Stimulated activated CD8-positive, alpha-beta memory T cell treated with anti-CD3 and anti-CD28 coated beads, Interleukin-15, amount 100 ng/mL, for 48 hours (primary cell): ENCODE measurements around the gene BCR.

ENCODE experiments used
- DNase-seq, 2 donors: peaks; one replicate each; pipeline ENCODE4 v3.0.0-alpha.2; 2020; ENCODE audit warnings: low read depth in 2 of 2

The BCR gene

GRCh38 chr22:23216461-23217170 lies 36.3 kb downstream of the BCR start:
- peak; percentile 34 to 42 for DNase-seq

- DNase-seq: no peak
Observed at GRCh38 chr22:23217171-23218052, 37.1 kb downstream of the BCR start.

- DNase-seq: no peak
Observed at GRCh38 chr22:23218053-23218866, 38.0 kb downstream of the BCR start.

- no peak for DNase-seq
Observed at GRCh38 chr22:23218867-23219251, 38.5 kb downstream of the BCR start.

- DNase-seq: no peak
Observed at GRCh38 chr22:23219317-23219716, 39.0 kb downstream of the BCR start.

- DNase-seq: peak; percentile 62 to 65
Observed at GRCh38 chr22:23219822-23220484, 39.6 kb downstream of the BCR start.

GRCh38 chr22:23220485-23221350 lies 40.4 kb downstream of the BCR start:
- DNase-seq: no peak

- no peak for DNase-seq
Observed at GRCh38 chr22:23221351-23221804, 41.1 kb downstream of the BCR start.

- DNase-seq: no peak
Observed at GRCh38 chr22:23222033-23222792, 41.9 kb downstream of the BCR start.

- no peak for DNase-seq
Observed at GRCh38 chr22:23222793-23223568, 42.7 kb downstream of the BCR start.

- no peak for DNase-seq
Observed at GRCh38 chr22:23223569-23224317, 43.4 kb downstream of the BCR start.

- no peak for DNase-seq
Observed at GRCh38 chr22:23224846-23225245, 44.5 kb downstream of the BCR start.

- no peak for DNase-seq
Observed at GRCh38 chr22:23225337-23225723, 45.0 kb downstream of the BCR start.

GRCh38 chr22:23225724-23226496 lies 45.6 kb downstream of the BCR start:
- DNase-seq: no peak

GRCh38 chr22:23226497-23226850 lies 46.2 kb downstream of the BCR start:
- no peak for DNase-seq

- no peak for DNase-seq
Observed at GRCh38 chr22:23227380-23227779, 47.1 kb downstream of the BCR start.

- no peak for DNase-seq
Observed at GRCh38 chr22:23228503-23228902, 48.2 kb downstream of the BCR start.

GRCh38 chr22:23229646-23230045 lies 49.3 kb downstream of the BCR start:
- DNase-seq: no peak
